H9 (cell line): ENCODE data around the gene RAB27A. TPM values are rescaled to one million over a fixed set of nuclear protein-coding genes. Genes with fewer than 3 reads are reported as not detected.

Experiments
- DNase-seq: peaks from one replicate; pipeline ENCODE4 v3.0.0-alpha.2; 2017
- H2AFZ ChIP-seq: one replicate; pipeline ENCODE4 v1.6.1; 2013; ENCODE audit warnings: mild to moderate bottlenecking, low read length, control low read depth, moderate library complexity
- H2AK5ac ChIP-seq: 2 replicates; pipeline ENCODE4 v1.6.1; 2013; ENCODE audit warnings: low read length, control low read depth, mixed read lengths; ENCODE audit not compliant: insufficient read length
- H2BK120ac ChIP-seq: one replicate; pipeline ENCODE4 v1.6.1; 2013; ENCODE audit warnings: low read depth, mild to moderate bottlenecking, low read length, control low read depth, inconsistent platforms; ENCODE audit not compliant: poor library complexity, severe bottlenecking
- H2BK12ac ChIP-seq: 2 replicates; pipeline ENCODE4 v1.6.1; 2013; ENCODE audit warnings: low read length, control low read depth, mixed read lengths, low read depth; ENCODE audit not compliant: insufficient read length
- H2BK15ac ChIP-seq: 2 replicates; pipeline ENCODE4 v1.6.1; 2013; ENCODE audit warnings: low read depth, low read length, control low read depth
- H2BK20ac ChIP-seq: one replicate; pipeline ENCODE4 v1.6.1; 2013; ENCODE audit warnings: low read depth, mild to moderate bottlenecking, low read length, control low read depth, inconsistent platforms; ENCODE audit not compliant: poor library complexity, severe bottlenecking
- H2BK5ac ChIP-seq: 2 replicates; pipeline ENCODE4 v1.6.1; 2013; ENCODE audit warnings: low read length, control low read depth, mixed read lengths; ENCODE audit not compliant: insufficient read length
- H3K14ac ChIP-seq: 2 replicates; pipeline ENCODE4 v1.6.1; 2013; ENCODE audit warnings: low read length, control low read depth; ENCODE audit not compliant: insufficient read depth
- H3K18ac ChIP-seq: 2 replicates; pipeline ENCODE4 v1.6.1; 2013; ENCODE audit warnings: low read depth, mild to moderate bottlenecking, mixed read lengths, low read length, control low read depth; ENCODE audit not compliant: insufficient read length
- H3K23ac ChIP-seq: 2 replicates; pipeline ENCODE4 v1.6.1; 2013; ENCODE audit warnings: low read length, control low read depth, mixed read lengths, low read depth; ENCODE audit not compliant: insufficient read length
- H3K23me2 ChIP-seq: 2 replicates; pipeline ENCODE4 v1.6.1; 2013; ENCODE audit warnings: low read depth, mild to moderate bottlenecking, mixed read lengths, low read length, control low read depth; ENCODE audit not compliant: insufficient read length, poor library complexity, severe bottlenecking
- H3K27ac ChIP-seq: 2 replicates; pipeline ENCODE4 v1.5.1; 2013; ENCODE audit warnings: low read length, control low read depth, mixed read lengths, low read depth; ENCODE audit not compliant: insufficient read length
- H3K27me3 ChIP-seq: 2 replicates; pipeline ENCODE4 v1.6.1; 2013; ENCODE audit warnings: low read length, control low read depth, inconsistent platforms; ENCODE audit not compliant: insufficient read depth
- H3K4ac ChIP-seq: 2 replicates; pipeline ENCODE4 v1.6.1; 2013; ENCODE audit warnings: low read depth, mild to moderate bottlenecking, control low read depth, inconsistent platforms, low read length, moderate library complexity
- H3K4me1 ChIP-seq: 2 replicates; pipeline ENCODE4 v1.6.1; 2013; ENCODE audit warnings: low read length, control low read depth, inconsistent platforms; ENCODE audit not compliant: insufficient read depth
- H3K4me2 ChIP-seq: 2 replicates; pipeline ENCODE4 v1.6.1; 2013; ENCODE audit warnings: low read length, control low read depth, mixed read lengths; ENCODE audit not compliant: insufficient read length, insufficient read depth
- H3K56ac ChIP-seq: 2 replicates; pipeline ENCODE4 v1.6.1; 2013; ENCODE audit warnings: low read depth, mild to moderate bottlenecking, mixed read lengths, low read length, control low read depth; ENCODE audit not compliant: insufficient read length
- H3K79me1 ChIP-seq: 2 replicates; pipeline ENCODE4 v1.6.1; 2013; ENCODE audit warnings: low read depth, mild to moderate bottlenecking, moderate library complexity, low read length, control low read depth, inconsistent platforms; ENCODE audit not compliant: insufficient read depth, poor library complexity, severe bottlenecking
- H3K79me2 ChIP-seq: 2 replicates; pipeline ENCODE4 v1.6.1; 2013; ENCODE audit warnings: low read length, control low read depth, inconsistent platforms; ENCODE audit not compliant: insufficient read depth
- H3K9ac ChIP-seq: 2 replicates; pipeline ENCODE4 v1.6.1; 2013; ENCODE audit warnings: low read length, control low read depth, mixed read lengths; ENCODE audit not compliant: insufficient read length; ENCODE audit errors: extremely low read depth
- H3K9me3 ChIP-seq: one replicate; pipeline ENCODE4 v1.6.1; 2013; ENCODE audit warnings: low read depth, low read length, inconsistent platforms; ENCODE audit not compliant: control insufficient read depth
- H3T11ph ChIP-seq: one replicate; pipeline ENCODE4 v1.6.1; 2013; ENCODE audit warnings: mild to moderate bottlenecking, low read length, control low read depth, inconsistent platforms
- H4K20me1 ChIP-seq: one replicate; pipeline ENCODE4 v1.6.1; 2013; ENCODE audit not compliant: control insufficient read depth, insufficient read length, insufficient read depth
- H4K5ac ChIP-seq: 2 replicates; pipeline ENCODE4 v1.6.1; 2013; ENCODE audit warnings: low read depth, mild to moderate bottlenecking, mixed read lengths, low read length, control low read depth; ENCODE audit not compliant: insufficient read length
- H4K8ac ChIP-seq: replicated peaks from 2 replicates; pipeline ENCODE4 v1.6.1; 2013; ENCODE audit warnings: low read length, control low read depth, mixed read lengths, low read depth; ENCODE audit not compliant: insufficient read length
- H4K91ac ChIP-seq: 2 replicates; pipeline ENCODE4 v1.6.1; 2013; ENCODE audit warnings: low read depth, mild to moderate bottlenecking, moderate library complexity, mixed read lengths, low read length, control low read depth; ENCODE audit not compliant: insufficient read length
- H3K27ac Mint-ChIP-seq, 3 experiments: 2 replicates in 2 of 3; 3 replicates in 1 of 3; pipeline ENCODE4 v1.8.0; 2020 to 2021; ENCODE audit warnings: mixed read lengths in 3 of 3, mild to moderate bottlenecking in 1 of 3, moderate library complexity in 1 of 3
- H3K27me3 Mint-ChIP-seq: 2 replicates; pipeline ENCODE4 v1.8.0; 2021; ENCODE audit warnings: low read depth, mild to moderate bottlenecking, moderate library complexity, mixed read lengths
- H3K36me3 Mint-ChIP-seq, 3 experiments: 2 replicates in 2 of 3; 3 replicates in 1 of 3; pipeline ENCODE4 v1.8.0; 2020 to 2021; ENCODE audit warnings: low read depth in 3 of 3, mixed read lengths in 3 of 3; ENCODE audit not compliant: insufficient read depth in 1 of 3
- H3K4me1 Mint-ChIP-seq, 2 experiments: 2 replicates each; pipeline ENCODE4 v1.8.0; 2020; ENCODE audit warnings: mixed read lengths in 2 of 2
- H3K4me3 Mint-ChIP-seq, 2 experiments: 2 replicates in 1 of 2; 3 replicates in 1 of 2; pipeline ENCODE4 v1.8.0; 2020 to 2021; ENCODE audit warnings: mild to moderate bottlenecking in 2 of 2, mixed read lengths in 2 of 2, moderate library complexity in 1 of 2
- H3K9me3 Mint-ChIP-seq, 2 experiments: 2 replicates in 1 of 2; 3 replicates in 1 of 2; pipeline ENCODE4 v1.8.0; 2020; ENCODE audit warnings: mild to moderate bottlenecking in 2 of 2, mixed read lengths in 2 of 2, moderate library complexity in 1 of 2
- WGBS: extraction: QIAGEN DNeasy Blood & Tissue Kit; methylation state at CpG from one replicate; pipeline ENCODE4 v1.1.7; 2013; ENCODE audit warnings: missing lambda C conversion rate, low lambda C conversion rate, mixed read lengths; ENCODE audit not compliant: insufficient read length; ENCODE audit errors: extremely low coverage; 5-methylcytosine and 5-hydroxymethylcytosine counted together
- total RNA-seq: library from RNA; stranded (reverse); gene quantifications from 2 replicates; pipeline ENCODE4 v1.2.1, GENCODE V29; 2021
- TF ChIP-seq, protein P1 (sequence below): fragments of 200-600 bp; sonication (generic); conservative IDR thresholded peaks from 3 replicates; pipeline ENCODE4 v1.8.0; 2021; ENCODE audit warnings: antibody characterized with exemption, mild to moderate bottlenecking

RAB27A gene
- total RNA-seq, 1 experiment from 2014 or later, result 6.8 TPM

DNA sequence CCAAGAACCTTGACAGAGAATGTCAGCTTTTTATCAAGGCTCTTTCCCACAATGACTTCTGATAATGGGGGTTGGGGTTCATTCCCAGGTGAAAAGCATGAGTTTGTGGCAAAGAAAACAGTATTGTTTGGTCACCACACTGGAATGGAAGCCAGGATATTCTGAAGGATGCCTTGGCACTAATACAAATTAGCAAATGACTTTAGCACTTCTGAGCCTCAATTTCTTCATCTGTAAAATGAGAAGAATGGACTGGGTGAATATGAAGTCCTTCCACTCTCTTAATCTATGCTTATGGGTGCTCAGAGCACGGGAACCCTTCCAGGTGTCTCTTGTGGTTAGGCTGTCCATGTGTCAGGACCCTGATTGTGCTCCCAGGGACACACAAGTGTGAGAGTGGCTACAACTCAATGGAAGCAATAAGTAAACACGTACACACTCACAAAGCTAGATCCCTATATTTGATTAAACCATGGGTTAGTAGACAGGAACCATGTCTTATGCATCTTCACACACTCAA, 21.4 kb downstream of the RAB27A start:
- no peak overlapping the region for H3K18ac ChIP-seq
- H3K4ac ChIP-seq, result no peak overlapping the region
- no peak overlapping the region for H4K5ac ChIP-seq
- no peak for DNase-seq
- H3K4me1 ChIP-seq, result no peaks in the 10 kb centered on the region
- H4K20me1 ChIP-seq, result no peaks in the 10 kb centered on the region
- no CpG with 5 or more reads among the region's 2 CpGs for WGBS
- no peak overlapping the region for H3K4me3 Mint-ChIP-seq
- no peaks in the 10 kb centered on the region for H3K9me3 Mint-ChIP-seq
- no peaks in the 10 kb centered on the region; the same call in 1 of the 2 replicates for H3K27me3 Mint-ChIP-seq
- no peak overlapping the region for H2BK20ac ChIP-seq
- H2BK120ac ChIP-seq, result no peak overlapping the region
- no peaks in the 10 kb centered on the region for H3K36me3 Mint-ChIP-seq
- H2BK12ac ChIP-seq, result no peak overlapping the region
- no peaks in the 10 kb centered on the region for H3K23me2 ChIP-seq
- H2AFZ ChIP-seq, result no peak overlapping the region
- H4K8ac ChIP-seq, result no peak overlapping the region
- no peak overlapping the region for H3K23ac ChIP-seq
- TF ChIP-seq, protein P1, sequence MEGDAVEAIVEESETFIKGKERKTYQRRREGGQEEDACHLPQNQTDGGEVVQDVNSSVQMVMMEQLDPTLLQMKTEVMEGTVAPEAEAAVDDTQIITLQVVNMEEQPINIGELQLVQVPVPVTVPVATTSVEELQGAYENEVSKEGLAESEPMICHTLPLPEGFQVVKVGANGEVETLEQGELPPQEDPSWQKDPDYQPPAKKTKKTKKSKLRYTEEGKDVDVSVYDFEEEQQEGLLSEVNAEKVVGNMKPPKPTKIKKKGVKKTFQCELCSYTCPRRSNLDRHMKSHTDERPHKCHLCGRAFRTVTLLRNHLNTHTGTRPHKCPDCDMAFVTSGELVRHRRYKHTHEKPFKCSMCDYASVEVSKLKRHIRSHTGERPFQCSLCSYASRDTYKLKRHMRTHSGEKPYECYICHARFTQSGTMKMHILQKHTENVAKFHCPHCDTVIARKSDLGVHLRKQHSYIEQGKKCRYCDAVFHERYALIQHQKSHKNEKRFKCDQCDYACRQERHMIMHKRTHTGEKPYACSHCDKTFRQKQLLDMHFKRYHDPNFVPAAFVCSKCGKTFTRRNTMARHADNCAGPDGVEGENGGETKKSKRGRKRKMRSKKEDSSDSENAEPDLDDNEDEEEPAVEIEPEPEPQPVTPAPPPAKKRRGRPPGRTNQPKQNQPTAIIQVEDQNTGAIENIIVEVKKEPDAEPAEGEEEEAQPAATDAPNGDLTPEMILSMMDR, result no peak
- H3K56ac ChIP-seq, result no peak overlapping the region
- H2BK15ac ChIP-seq, result no peak overlapping the region
- no peak overlapping the region for H2BK5ac ChIP-seq
- no peak overlapping the region for H3T11ph ChIP-seq
- no peak overlapping the region for H2AK5ac ChIP-seq
- H3K9me3 ChIP-seq, result no peaks in the 10 kb centered on the region
- H3K79me2 ChIP-seq, result no peaks in the 10 kb centered on the region
- H3K27ac ChIP-seq, result no peak overlapping the region
- no peak overlapping the region for H3K27ac Mint-ChIP-seq
- H3K9ac ChIP-seq, result no peak overlapping the region
- no peaks in the 10 kb centered on the region for H3K4me1 Mint-ChIP-seq
- H3K79me1 ChIP-seq, result no peaks in the 10 kb centered on the region
- no peak overlapping the region for H3K4me2 ChIP-seq
- H3K14ac ChIP-seq, result no peak overlapping the region
- H3K27me3 ChIP-seq, result no peaks in the 10 kb centered on the region
- H4K91ac ChIP-seq, result no peak overlapping the region
